GM19351 (cell line): Measurements from ENCODE around the gene RAB11A.

Experiments
- ATAC-seq: cut with Tn5 transposase; IDR thresholded peaks from one replicate; pipeline ENCODE4 v1.9.1; 2021; ENCODE audit warnings: mild to moderate bottlenecking, moderate library complexity; ENCODE audit not compliant: unreplicated experiment

The RAB11A gene

GRCh38 chr15:65869126-65869953, at the start of gene RAB11A:
Gene RAB11A (plus strand): TSS chr15:65869491. CDS start chr15:65869586, 95 bp downstream.
- ATAC-seq: peak; percentile 89

GRCh38 chr15:65819563-65819960, 49.7 kb upstream of the RAB11A start:
- ATAC-seq: no peak

GRCh38 chr15:65821070-65821469, 48.2 kb upstream of the RAB11A start:
- ATAC-seq: no peak

- no peak for ATAC-seq
Measured at GRCh38 chr15:65822316-65822715, 47.0 kb upstream of the RAB11A start.

- no peak for ATAC-seq
Measured at GRCh38 chr15:65824031-65824743, 45.1 kb upstream of the RAB11A start.

- ATAC-seq: no peak
Measured at GRCh38 chr15:65824941-65825544, 44.2 kb upstream of the RAB11A start.

GRCh38 chr15:65827065-65827464, 42.2 kb upstream of the RAB11A start:
- no peak for ATAC-seq

GRCh38 chr15:65828585-65828984, 40.7 kb upstream of the RAB11A start:
- ATAC-seq: no peak

GRCh38 chr15:65829130-65829764, 40.0 kb upstream of the RAB11A start:
- no peak for ATAC-seq

- ATAC-seq: no peak
Measured at GRCh38 chr15:65832549-65833364, 36.5 kb upstream of the RAB11A start.

- ATAC-seq: no peak
Measured at GRCh38 chr15:65833501-65834205, 35.6 kb upstream of the RAB11A start.

- no peak for ATAC-seq
Measured at GRCh38 chr15:65834603-65835282, 34.5 kb upstream of the RAB11A start.

- ATAC-seq: no peak
Measured at GRCh38 chr15:65835447-65835846, 33.8 kb upstream of the RAB11A start.

GRCh38 chr15:65836665-65837064, 32.6 kb upstream of the RAB11A start:
- no peak for ATAC-seq

- ATAC-seq: no peak
Measured at GRCh38 chr15:65837301-65838294, 31.7 kb upstream of the RAB11A start.

GRCh38 chr15:65839354-65839901, 29.9 kb upstream of the RAB11A start:
- no peak for ATAC-seq

GRCh38 chr15:65839985-65840384, 29.3 kb upstream of the RAB11A start:
- ATAC-seq: no peak
